Measurements from ENCODE around the gene ZC3H7A. TPM values are rescaled to one million over a fixed set of nuclear protein-coding genes. Genes with fewer than 3 reads are reported as not detected.
A peak's percentile ranks its signal among the peaks of the same experiment; 100 is the strongest.

ZC3H7A gene
- total and polyA plus RNA-seq, 7 donors = 19.9 to 62.5 (median 45.5) TPM

GRCh38 chr16:11801481-11802021 is 4.5 kb upstream of the ZC3H7A start:
- DNase-seq = no peak
- H3K4me3 ChIP-seq = no peak overlapping the region
- 79 to 95% methylated on average over 3 of the region's 3 CpGs for WGBS, 2 donors
- H3K9me3 ChIP-seq = no peaks in the 10 kb centered on the region
- intact Hi-C loops (cut with DNase I) = no loop called here
- H3K27me3 ChIP-seq = no peaks in the 10 kb centered on the region
- H3K27ac ChIP-seq = no peak overlapping the region
- H3K4me1 ChIP-seq = peaks cover 0 to 28% (median 23%) of the 10 kb centered on the region in 4 donors
- no peaks in the 10 kb centered on the region for H3K36me3 ChIP-seq
- no peak for TF ChIP-seq POLR2AphosphoS5 (IDR thresholded peaks at IDR 0.05)
- no peak for TF ChIP-seq POLR2A (IDR thresholded peaks at IDR 0.05)
- TF ChIP-seq EP300 (IDR thresholded peaks at IDR 0.05) = no peak
- TF ChIP-seq CTCF (IDR thresholded peaks at IDR 0.05) = no peak

GRCh38 chr16:11800382-11800718 is 3.3 kb upstream of the ZC3H7A start:
- intact Hi-C loops (cut with DNase I) = no loop called here
- Histone ChIP-seq H3K27ac (peak overlapping the region in 1 of 4 donors; percentile 8), H3K4me3 (no peak overlapping the region), H3K4me1 (peaks cover 0 to 35% (median 29%) of the 10 kb centered on the region in 4 donors), H3K36me3 (no peaks in the 10 kb centered on the region), H3K9me3 (no peaks in the 10 kb centered on the region), H3K27me3 (no peaks in the 10 kb centered on the region)
- WGBS, 2 donors = 90 to 91% methylated on average over 3 of the region's 3 CpGs
- TF ChIP-seq CTCF (IDR thresholded peaks at IDR 0.05) = no peak
- no peak for TF ChIP-seq POLR2AphosphoS5 (IDR thresholded peaks at IDR 0.05)
- TF ChIP-seq EP300 (IDR thresholded peaks at IDR 0.05) = no peak
- TF ChIP-seq POLR2A (IDR thresholded peaks at IDR 0.05) = no peak
- DNase-seq = no peak

GRCh38 chr16:11799509-11800381 is 2.7 kb upstream of the ZC3H7A start:
- H3K27ac ChIP-seq = peak overlapping the region; percentile 92 to 99 (median 96)
- H3K27me3 ChIP-seq = no peaks in the 10 kb centered on the region
- no peaks in the 10 kb centered on the region for H3K9me3 ChIP-seq
- no peaks in the 10 kb centered on the region for H3K36me3 ChIP-seq
- DNase-seq = no peak
- TF ChIP-seq CTCF (IDR thresholded peaks at IDR 0.05) (no peak), POLR2A (IDR thresholded peaks at IDR 0.05) (no peak), EP300 (IDR thresholded peaks at IDR 0.05) (no peak), POLR2AphosphoS5 (IDR thresholded peaks at IDR 0.05) (no peak)
- 79 to 88% methylated on average over 14 of the region's 14 CpGs for WGBS, 2 donors
- no peak overlapping the region for H3K4me3 ChIP-seq
- H3K4me1 ChIP-seq = peaks cover 0 to 42% (median 35%) of the 10 kb centered on the region in 4 donors
- intact Hi-C loops (cut with DNase I) = loop anchor here (5.0 to 10.0 kb wide), 4 partner anchors 125 to 835 kb away; partner anchors contain the start of gene SNX29

GRCh38 chr16:11799017-11799381 is 1.9 kb upstream of the ZC3H7A start:
- intact Hi-C loops (cut with DNase I) = loop anchor here (5.0 to 10.0 kb wide), 4 partner anchors 124 to 834 kb away; partner anchors contain the start of gene SNX29
- Histone ChIP-seq H3K9me3 (no peaks in the 10 kb centered on the region), H3K4me3 (no peak overlapping the region), H3K27ac (peak overlapping the region; percentile 92 to 99 (median 96)), H3K36me3 (no peaks in the 10 kb centered on the region), H3K27me3 (no peaks in the 10 kb centered on the region), H3K4me1 (peaks cover 0 to 48% (median 42%) of the 10 kb centered on the region in 4 donors)
- no peak for TF ChIP-seq POLR2A (IDR thresholded peaks at IDR 0.05)
- no peak for TF ChIP-seq CTCF (IDR thresholded peaks at IDR 0.05)
- TF ChIP-seq POLR2AphosphoS5 (IDR thresholded peaks at IDR 0.05) = no peak
- no peak for TF ChIP-seq EP300 (IDR thresholded peaks at IDR 0.05)
- no peak for DNase-seq
- WGBS, 2 donors = 91 to 97% methylated on average over 10 of the region's 10 CpGs

Data from sigmoid colon (tissue), 7 donors.